DMS153 treated with DMSO at 0.1 percent for 48 hours (cell line): ENCODE measurements around the gene HSD11B1L.
"Not testable (repeated sequence)": the region's sequence is repeated elsewhere in the genome, so short reads cannot be mapped to it uniquely, and the experiment has no call there.

ENCODE experiments used
- DNase-seq: peaks from one replicate; lab custom pipeline; 2025; ENCODE audit not compliant: unreplicated experiment; lab: John Stamatoyannopoulos, UW

The HSD11B1L gene

DNA sequence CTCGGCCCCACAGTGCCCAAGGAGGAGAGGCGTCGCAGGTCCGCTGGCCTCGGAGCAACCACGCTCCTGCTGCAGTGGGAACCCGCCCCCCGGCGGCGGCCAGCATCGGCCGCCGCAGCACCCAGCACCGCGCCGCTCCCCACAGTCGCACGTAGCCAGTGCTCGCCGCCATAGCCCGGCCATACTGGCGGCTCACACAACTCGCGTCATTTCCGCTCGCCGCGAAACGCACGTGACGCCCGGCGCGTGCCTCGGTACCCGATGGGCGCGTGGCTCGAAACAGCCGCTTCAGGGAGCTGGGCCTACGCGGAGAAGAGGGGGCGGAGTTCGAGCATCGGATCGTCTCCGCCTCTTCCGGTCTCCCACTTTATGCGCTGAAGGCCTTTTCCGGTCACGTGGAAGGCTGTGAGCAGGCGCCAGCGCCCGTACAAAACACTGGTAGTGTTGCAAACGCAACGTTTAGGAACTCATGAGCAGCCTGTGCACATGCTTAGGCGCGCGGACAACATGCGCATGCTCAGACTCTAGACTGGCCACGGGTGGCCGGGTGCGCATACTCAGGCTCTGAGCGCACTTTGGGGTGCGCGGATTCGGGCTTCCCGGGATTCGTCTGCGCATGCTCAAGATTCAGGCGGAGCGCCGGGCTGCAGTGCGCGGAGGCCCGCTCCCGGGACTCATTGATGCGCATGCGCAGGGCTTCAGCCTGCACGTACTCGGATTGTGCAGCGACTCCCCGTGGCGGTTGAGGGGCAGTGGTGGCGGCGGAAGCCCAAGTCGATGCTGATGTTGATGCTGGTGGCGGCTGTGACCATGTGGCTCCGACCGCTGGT is 39.3 kb downstream of the HSD11B1L start, which contains the start of the genes CATSPERD and LONP1:
TSS of gene CATSPERD (plus strand) at position 677 of the 830 bp plus-strand sequence. CDS start at position 778, 101 bp downstream.
TSS of gene LONP1 (minus strand) at position 186 of the 830 bp plus-strand sequence. CDS start at position 172, 14 bp downstream.
- peak; percentile 97 for DNase-seq

DNA sequence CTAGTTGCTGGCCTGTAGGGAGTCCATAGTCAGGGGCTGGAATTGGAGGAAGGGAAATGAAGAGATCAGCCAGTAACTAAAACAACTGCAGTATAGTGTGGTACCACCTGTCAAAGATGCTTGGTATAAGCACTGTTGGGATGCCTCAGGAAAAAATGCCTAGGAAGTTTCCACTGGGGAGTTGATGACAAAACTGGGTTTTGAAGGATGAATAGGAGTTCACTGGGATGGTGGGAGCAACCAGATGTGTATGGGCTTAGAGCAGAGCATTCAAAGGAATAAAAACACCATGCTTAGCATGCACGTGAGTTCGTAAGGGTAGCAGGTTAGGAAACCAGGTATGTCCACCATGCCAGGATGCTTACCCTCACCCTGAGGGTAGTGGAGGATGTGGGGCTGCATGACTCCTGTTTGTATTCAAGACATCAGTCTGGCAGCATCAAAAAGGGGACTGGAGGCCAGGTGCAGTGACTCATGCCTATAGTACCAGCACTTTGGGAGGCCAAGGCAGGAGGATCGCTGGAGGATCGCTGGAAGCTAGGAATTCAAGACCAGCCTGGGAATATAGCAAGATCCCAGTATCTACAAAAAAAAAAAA is 46.7 kb downstream of the HSD11B1L start:
- no peak for DNase-seq

GRCh38 chr19:5733172-5733571 is 52.3 kb downstream of the HSD11B1L start:
- DNase-seq = not testable (repeated sequence)
